ENCODE measurements around the gene CPT1C.

The CPT1C gene

GRCh38 chr19:49662011-49662410 is 28.9 kb upstream of the CPT1C start:
- no peak for DNase-seq

GRCh38 chr19:49663224-49663623 is 27.7 kb upstream of the CPT1C start:
- no peak for DNase-seq

- peak; percentile 83 for DNase-seq
Observed at GRCh38 chr19:49664171-49665035, 26.5 kb upstream of the CPT1C start.

DNA sequence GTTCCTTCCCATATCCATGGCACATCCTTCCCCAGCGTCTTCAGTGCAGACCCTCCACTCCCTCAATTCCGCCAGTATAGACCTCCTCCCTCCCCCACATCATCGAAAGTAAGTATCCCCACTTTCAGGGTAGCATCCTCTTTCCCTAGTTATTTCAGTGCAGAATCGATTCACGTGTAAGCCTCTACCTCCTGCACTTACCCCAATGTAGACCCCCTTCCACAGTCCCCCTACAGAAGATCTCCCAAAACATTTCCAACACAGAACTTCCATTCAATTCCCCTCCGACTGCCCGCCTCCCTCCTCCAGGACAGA is 25.9 kb upstream of the CPT1C start:
- DNase-seq, result no peak

DNA sequence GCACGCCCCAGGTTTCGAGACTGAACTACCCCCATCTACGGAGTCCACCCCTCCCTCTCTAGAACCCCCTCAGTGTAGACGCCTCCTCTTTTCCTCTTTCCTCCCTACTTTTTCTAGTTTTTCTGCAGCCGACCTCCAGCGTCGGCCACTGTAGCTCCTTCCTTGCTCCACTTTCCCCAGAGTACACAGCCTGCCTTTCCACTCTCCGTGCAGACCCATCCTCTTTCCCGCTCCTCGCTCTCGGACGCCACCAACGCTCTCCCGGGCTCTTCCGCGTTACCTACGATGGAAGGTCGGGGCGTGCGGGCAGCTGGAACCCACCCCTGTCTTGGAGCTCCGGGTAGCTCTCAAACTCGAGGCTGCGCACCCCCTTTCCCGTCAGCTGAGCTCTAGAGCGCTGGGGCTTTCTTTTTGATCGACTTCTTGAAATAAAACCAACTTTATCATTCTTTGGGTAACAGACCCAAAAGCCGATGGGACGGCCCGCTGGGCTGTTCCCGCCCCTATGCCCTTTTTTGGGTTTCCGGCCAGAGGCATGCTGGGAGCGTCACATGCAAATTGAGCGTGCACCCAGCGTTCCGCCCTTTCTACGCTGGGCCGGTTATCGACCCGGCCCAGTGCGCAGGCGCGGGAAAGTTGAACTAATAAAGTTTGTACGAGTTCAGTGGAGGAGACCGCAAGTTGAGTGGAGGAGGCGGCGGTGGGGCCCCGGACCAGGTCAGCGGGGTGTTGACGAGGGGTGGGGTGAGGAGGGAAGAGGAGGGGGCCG is 25.4 kb upstream of the CPT1C start, which contains the start of the genes BCL2L12 and IRF3:
BCL2L12 (plus strand) TSS at position 583 of the 769 bp plus-strand sequence. CDS start 760 bp downstream, outside the sequence.
IRF3 (minus strand) TSS at position 507 of the 769 bp plus-strand sequence. CDS start 1,019 bp downstream, outside the sequence.
- peak; percentile 87 for DNase-seq

DNA sequence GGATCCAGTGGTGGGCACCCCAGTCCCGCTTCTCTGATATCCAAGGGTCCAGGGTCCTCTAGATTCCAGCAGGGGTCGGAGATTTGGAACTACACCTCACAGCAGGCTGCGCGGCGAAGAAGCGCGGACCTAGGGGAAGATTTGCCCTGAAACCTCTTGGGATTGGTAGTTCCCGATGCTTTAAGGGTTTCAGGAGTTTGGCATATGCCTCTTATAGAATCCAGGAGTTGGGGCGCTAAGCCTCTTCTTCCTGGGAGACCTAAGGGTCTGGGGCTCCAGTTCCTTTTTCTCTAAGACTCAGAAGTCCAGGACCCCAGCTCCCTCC is 24.8 kb upstream of the CPT1C start:
- no peak for DNase-seq

- DNase-seq, result no peak
Observed at GRCh38 chr19:49667473-49667872, 23.4 kb upstream of the CPT1C start.

DNA sequence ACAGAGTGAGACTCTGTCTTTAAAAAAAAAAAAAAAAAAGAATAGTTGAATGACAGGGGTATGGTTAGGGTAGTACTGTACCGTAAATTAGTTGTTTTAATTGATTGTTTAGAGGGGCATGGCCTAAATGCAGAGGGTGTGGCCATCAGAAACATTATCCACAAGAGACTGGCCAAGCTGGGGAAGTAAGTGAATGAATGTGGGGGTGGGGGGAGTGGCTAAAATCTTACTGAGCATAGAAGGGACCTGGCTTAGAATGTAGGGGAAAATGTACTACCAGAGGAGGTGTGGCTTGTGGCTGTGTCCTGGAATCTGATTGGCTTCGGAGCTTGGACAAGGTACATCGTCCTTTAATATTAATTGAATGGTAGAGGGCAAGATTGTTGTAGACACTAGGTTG is 21.4 kb upstream of the CPT1C start:
- DNase-seq, result no peak

GRCh38 chr19:49672131-49672919 is 18.6 kb upstream of the CPT1C start:
- no peak for DNase-seq

DNA sequence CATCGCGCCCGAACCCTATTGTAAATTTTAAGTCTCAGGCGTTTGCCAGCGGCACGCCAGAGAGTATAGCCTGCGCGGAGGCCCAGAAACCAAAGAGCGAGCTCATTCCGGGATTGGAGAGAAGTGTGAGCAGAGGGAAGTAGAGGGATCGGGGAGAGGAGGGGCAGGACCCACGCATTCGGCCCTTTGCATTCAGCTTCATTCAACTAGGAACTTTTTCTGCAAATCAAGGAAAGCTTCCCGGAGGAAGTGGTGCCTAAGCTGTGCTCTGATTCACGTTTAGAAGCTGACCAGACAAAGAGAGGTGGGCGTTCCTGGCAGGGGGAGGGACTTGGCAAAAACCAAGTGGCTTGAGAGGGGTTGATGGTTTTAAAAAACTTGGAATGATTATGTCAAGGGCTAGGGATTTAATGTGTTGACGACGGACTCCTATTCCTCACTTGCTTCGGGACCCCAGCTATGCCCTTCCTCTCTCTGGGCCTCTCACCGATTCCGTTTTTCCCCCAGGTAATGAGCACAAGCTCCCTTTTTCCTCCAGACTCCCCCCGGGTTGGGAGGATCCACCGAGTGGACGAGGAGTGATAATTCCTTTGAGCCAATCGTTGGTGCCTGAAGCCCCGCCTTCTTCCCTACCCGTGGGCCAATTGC is 14.7 kb upstream of the CPT1C start:
- peak; percentile 52 for DNase-seq

- DNase-seq, result peak; percentile 100
Observed at GRCh38 chr19:49676784-49677230, 14.1 kb upstream of the CPT1C start.

- DNase-seq, result no peak
Observed at GRCh38 chr19:49677231-49677900, 13.6 kb upstream of the CPT1C start, which contains the start of gene PRMT1. Gene PRMT1 (plus strand): TSS chr19:49677271. CDS start chr19:49677281, 10 bp downstream.

- no peak for DNase-seq
Observed at GRCh38 chr19:49677901-49678674, 12.8 kb upstream of the CPT1C start.

DNA sequence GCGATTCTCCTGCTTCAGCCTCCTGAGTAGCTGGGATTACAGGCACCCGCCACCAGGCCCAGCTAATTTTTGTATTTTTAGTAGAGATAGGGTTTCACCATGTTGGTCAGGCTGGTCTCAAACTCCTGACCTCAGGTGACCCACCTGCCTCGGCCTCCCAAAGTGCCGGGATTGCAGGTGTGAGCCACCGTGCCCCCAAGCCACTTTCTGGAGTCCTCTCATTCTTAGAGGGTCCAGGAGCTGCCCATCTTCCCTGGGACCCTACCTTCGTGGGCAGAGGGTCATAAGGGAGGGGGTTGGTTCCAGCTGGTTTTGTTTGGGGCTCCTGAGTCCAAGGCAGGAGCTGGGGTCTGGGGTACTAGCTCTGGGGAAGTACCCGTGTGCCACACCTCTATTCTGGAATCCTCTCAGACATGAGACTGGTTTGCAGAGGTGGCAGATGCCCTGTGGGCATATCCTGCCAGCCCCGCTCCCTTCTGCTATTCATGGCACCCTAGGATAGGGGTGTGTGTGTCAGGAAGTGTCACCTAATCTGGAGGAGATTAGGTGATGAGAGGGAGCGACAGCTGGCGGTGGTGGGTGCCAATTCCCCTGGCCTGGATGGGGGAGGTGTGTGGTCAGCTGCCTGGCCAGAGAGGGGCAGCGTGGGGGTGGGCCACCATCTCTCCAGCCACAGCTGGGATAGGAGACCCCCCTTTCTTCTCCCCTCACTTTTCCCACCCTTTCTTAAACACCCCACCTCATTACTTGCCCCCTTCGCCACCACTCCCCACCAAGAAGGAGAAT is 11.7 kb upstream of the CPT1C start:
- no peak for DNase-seq

DNA sequence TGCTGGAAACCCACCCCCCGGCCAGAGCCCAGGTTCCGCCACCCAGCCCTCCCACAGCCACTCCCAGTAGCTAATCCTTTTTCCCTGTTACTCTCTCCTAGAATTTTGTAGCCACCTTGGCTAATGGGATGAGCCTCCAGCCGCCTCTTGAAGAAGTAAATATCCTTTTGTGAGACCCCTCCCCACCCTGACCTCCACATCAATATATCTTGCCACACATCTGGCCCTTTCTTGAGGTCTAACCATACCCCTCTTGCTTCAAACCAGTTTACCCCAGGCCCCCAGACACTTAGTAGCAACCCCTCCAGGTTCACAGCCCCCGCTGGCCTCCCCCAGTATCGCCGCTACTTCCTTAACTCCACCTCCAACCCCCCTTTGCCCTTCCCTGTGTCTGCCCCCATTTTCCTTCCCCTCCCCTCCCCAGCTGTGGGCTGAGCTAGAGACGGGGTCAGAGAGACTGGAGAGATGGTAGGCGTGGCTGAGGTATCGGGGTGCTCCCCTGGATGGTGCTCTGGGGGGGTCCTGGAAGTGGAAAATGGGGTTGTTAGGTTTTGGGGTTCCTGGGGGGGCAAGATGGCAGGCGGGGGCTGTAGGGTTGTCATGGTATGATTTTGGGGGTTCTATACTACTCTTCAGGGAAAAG is 11.0 kb upstream of the CPT1C start:
- no peak for DNase-seq

DNA sequence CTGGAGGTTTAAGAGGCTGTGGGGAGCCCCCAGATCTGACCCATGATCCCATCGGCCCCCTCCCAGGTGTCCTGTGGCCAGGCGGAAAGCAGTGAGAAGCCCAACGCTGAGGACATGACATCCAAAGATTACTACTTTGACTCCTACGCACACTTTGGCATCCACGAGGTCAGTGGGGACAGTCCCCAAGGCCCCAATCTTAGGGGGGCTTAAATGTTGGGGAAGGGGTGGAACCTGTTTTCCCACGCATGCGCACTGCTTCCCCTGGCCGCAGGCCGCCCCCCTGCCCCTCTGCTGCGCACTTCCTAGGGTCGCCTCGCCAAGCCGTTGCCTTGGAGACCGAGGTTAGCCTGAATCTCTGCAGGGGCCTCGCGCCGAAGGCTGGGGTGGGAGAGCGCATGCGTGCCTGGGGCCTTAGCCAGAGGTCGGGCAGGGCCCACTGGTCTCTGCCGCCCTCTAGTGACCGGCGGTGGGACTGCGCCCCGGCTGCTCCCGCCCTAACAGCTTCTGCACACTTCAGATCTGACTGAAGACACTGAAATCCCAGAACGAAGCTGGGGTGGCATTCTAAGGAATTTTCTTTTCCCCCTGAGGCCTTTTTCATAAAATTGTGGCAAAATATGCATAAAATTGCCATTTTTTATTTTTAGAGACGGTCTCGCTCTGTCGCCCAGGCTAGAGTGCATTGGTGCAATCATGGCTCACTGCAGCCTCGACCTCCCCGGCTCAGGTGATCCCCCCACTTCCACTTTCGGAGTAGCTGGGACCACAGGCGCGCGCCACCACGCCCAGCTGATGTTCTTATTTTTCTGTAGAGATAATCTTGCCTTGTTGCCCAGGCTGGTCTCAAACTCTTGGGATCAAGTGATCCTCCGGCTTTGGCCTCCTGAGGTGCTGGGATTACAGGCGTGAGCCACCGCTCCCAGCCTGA is 10.2 kb upstream of the CPT1C start:
- DNase-seq, result peak; percentile 76

- DNase-seq, result no peak
Observed at GRCh38 chr19:49681830-49682229, 9.1 kb upstream of the CPT1C start.

DNA sequence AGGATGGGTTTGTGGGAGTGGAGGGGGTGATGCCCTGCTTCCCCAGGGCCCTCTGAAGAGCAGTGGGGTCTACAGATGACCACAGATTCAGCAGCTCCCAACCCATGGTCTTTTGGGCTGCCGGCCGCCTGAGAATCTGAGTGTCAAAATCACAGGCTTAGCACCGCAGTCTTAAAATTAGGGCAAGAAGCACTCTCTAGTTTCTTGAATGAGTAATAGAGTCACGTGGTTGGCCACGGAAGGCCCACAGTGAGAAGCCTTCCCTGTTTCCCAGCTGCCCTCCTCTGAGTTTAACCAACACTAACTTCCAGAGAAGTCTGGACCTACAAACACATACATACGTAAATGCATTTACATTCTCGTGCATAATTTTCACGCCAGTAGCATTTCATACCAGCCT is 8.6 kb upstream of the CPT1C start:
- DNase-seq, result no peak

- no peak for DNase-seq
Observed at GRCh38 chr19:49683814-49684250, 7.1 kb upstream of the CPT1C start.
